Aorta (tissue), 5 donors: ENCODE measurements around the gene TACC3. TPM values are rescaled to one million over a fixed set of nuclear protein-coding genes. Genes with fewer than 3 reads are reported as not detected.
A peak's percentile ranks its signal among the peaks of the same experiment; 100 is the strongest.

Source experiments
- ATAC-seq: fragments of 200-7000 bp; cut with Tn5 transposase; one replicate; pipeline ENCODE4 v1.9.1; 2022; ENCODE audit warnings: moderate library complexity; ENCODE audit not compliant: low FRiP score
- DNase-seq, 2 donors: peaks; one replicate each; pipeline ENCODE4 v3.0.0-alpha.2; 2020
- H3K27ac ChIP-seq, 2 donors: one replicate each; pipeline ENCODE4 v1.5.1; 2013; ENCODE audit warnings: low read length in 2 of 2, mild to moderate bottlenecking in 2 of 2, moderate library complexity in 2 of 2, control low read depth in 1 of 2, inconsistent platforms in 1 of 2, low read depth in 1 of 2
- H3K27me3 ChIP-seq, 2 donors: one replicate each; pipeline ENCODE4 v1.6.1; 2013; ENCODE audit warnings: control low read depth in 1 of 2, low read length in 1 of 2, mild to moderate bottlenecking in 1 of 2, moderate library complexity in 1 of 2; ENCODE audit not compliant: insufficient read depth in 2 of 2, control insufficient read depth in 1 of 2
- H3K36me3 ChIP-seq, 2 donors: one replicate each; pipeline ENCODE4 v1.6.1; 2013; ENCODE audit warnings: control low read depth in 1 of 2, low read length in 1 of 2, mild to moderate bottlenecking in 1 of 2; ENCODE audit not compliant: insufficient read depth in 2 of 2, control insufficient read depth in 1 of 2
- H3K4me1 ChIP-seq, 2 donors: one replicate each; pipeline ENCODE4 v1.6.1; 2013; ENCODE audit warnings: low read length in 2 of 2, control low read depth in 1 of 2, mild to moderate bottlenecking in 1 of 2, moderate library complexity in 1 of 2; ENCODE audit not compliant: insufficient read depth in 2 of 2, control insufficient read depth in 1 of 2
- H3K4me3 ChIP-seq, 2 donors: one replicate each; pipeline ENCODE4 v1.5.1; 2013; ENCODE audit warnings: low read length in 2 of 2, control low read depth in 1 of 2, mild to moderate bottlenecking in 1 of 2
- H3K9me3 ChIP-seq: one replicate; pipeline ENCODE4 v1.6.1; 2013; ENCODE audit warnings: mild to moderate bottlenecking, low read length; ENCODE audit not compliant: control insufficient read depth
- whole genome bisulfite sequencing, 2 donors: extraction: QIAGEN DNeasy Blood & Tissue Kit; methylation state at CpG; one replicate each; pipeline ENCODE4 v1.1.7; 2013; 5-methylcytosine and 5-hydroxymethylcytosine counted together
- intact Hi-C, 2 donors: fragments of 100-400 bp; cut with DNase I; formaldehyde crosslinking; loops; one replicate each; pipeline versions ENCODE4 v1.14.2 to v1.15.0; 2022
- long read RNA-seq, 2 donors: library from polyadenylated mRNA; unstranded; transcript quantifications; one replicate each; pipeline ENCODE4 v2.0.0, GENCODE V29; 2020 to 2021
- polyA plus RNA-seq, 2 donors: library from polyadenylated mRNA; stranded (reverse); fragments of 200-250 nt; gene quantifications; one replicate each; pipeline ENCODE4 v1.2.3, GENCODE V29; 2013
- total RNA-seq, 2 donors: library from RNA; stranded (reverse); fragmentation: NEBNext Ultra II Directional; extraction: Animal tissue kit (Norgen Biotek cat#: 25700); gene quantifications; one replicate each; pipeline ENCODE4 v1.2.1, GENCODE V29; 2021
- donor health status: healthy with polysubstance abuse.
- donor health status: Bipolar disorder and iron deficiency.
- donor health status: DM: no; HTN: no; CAD: no.
- donor health status: DM: no; HTN: no; CAD: no.
- donor health status: DM: yes; HTN: yes; CAD: no.

Gene TACC3
- total RNA-seq (10 to 100 TPM in 1 of 2 donors, 1 to 10 TPM in 1; 7.6 to 16.1 TPM), polyA plus RNA-seq (1 to 10 TPM; 5.2 to 9.3 TPM)
- long read RNA-seq, donor 1, partial matches to known transcripts, result 27 of 34 reads
- long read RNA-seq, donor 1, other reads (novel, unspliced or antisense), result 6 of 34 reads
- long read RNA-seq, donor 2, partial matches to known transcripts, result 7 of 8 reads
- long read RNA-seq, donor 2, other reads (novel, unspliced or antisense), result 1 of 8 reads

DNA sequence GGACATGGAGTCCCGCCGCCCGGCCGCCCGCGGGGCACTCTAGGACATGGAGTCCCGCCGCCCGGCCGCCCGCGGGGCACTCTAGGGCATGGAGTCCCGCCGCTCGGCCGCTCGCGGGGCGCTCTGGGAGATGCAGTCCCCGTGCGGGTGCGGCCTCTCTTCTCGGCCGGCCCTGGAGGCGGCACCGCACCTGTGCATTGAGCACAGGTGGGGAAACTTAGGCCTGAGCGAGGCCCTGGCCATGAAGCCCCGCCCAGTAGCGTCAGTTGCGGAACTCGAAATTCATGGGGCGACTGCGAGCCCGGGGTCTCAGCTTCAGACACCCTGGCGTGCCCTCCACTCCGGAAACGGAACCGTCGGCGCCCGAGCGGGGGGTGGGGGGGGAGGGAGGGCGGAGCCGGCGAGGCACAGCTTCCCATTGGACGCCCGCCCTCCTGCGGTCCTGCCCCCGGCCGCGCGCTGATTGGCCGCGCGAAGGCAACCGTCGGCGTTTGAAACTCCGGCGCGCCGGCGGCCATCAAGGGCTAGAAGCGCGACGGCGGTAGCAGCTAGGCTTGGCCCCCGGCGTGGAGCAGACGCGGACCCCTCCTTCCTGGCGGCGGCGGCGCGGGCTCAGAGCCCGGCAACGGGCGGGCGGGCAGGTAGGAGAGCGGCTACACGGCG lies at the start of gene TACC3, which contains the start of gene TMEM129:
TACC3 (plus strand) TSS at position 519 of the 663 bp plus-strand sequence. CDS start 1,901 bp downstream, outside the sequence.
TMEM129 (minus strand) TSS at position 321 of the 663 bp plus-strand sequence. CDS start 486 bp downstream, outside the sequence.
- intact Hi-C loops, result loop anchor here (5.0 to 10.0 kb wide), 2 partner anchors 139 to 366 kb away; no protein-coding TSS in a partner anchor
- peak; percentile 95 for DNase-seq
- no peaks in the 10 kb centered on the region for H3K4me1 ChIP-seq

DNA sequence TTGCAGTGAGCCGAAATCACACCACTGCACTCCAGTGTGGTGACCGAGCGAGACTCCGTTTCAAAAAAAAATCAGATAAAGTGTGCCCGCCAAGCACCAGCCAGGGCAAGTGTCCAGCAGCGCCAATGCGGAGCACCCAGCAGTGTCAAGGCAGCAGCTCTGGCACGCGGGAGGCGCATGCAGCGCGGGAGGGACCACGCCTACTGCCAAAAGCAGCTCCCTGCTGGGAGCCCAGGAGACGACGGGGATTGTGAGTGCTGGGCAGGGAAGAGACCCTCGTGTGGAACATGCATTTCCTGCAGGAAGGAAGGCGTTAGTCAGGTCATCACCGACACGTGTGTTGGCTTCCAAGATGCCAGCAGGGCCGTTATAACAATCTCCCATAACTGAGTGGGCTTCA lies 47.6 kb upstream of the TACC3 start:
- ATAC-seq, result no peak
- intact Hi-C loops, result no loop called here
- Histone ChIP-seq H3K27me3 (no peaks in the 10 kb centered on the region), H3K27ac (no peak overlapping the region), H3K4me3 (no peak overlapping the region), H3K36me3 (no peaks in the 10 kb centered on the region), H3K9me3 (no peaks in the 10 kb centered on the region), H3K4me1 (no peaks in the 10 kb centered on the region)
- 88 to 90% methylated on average over 20 of the region's 20 CpGs for WGBS, 2 donors
- DNase-seq, result no peak

More for the DNA sequence above, at the start of gene TACC3, which contains the start of gene TMEM129:
- no peaks in the 10 kb centered on the region for H3K27me3 ChIP-seq
- H3K9me3 ChIP-seq, result no peaks in the 10 kb centered on the region
- peak within 1 kb of the TSS in 1 of 2 donors; percentile 86 for H3K27ac ChIP-seq
- H3K4me3 ChIP-seq, result peak within 1 kb of the TSS; percentile 34 to 39
- peaks cover 0 to 2% of the 10 kb centered on the region in 2 donors for H3K36me3 ChIP-seq
- 0% methylated on average over 57 to 83 of the region's 83 CpGs for WGBS, 2 donors
- peak; percentile 93 for ATAC-seq

DNA sequence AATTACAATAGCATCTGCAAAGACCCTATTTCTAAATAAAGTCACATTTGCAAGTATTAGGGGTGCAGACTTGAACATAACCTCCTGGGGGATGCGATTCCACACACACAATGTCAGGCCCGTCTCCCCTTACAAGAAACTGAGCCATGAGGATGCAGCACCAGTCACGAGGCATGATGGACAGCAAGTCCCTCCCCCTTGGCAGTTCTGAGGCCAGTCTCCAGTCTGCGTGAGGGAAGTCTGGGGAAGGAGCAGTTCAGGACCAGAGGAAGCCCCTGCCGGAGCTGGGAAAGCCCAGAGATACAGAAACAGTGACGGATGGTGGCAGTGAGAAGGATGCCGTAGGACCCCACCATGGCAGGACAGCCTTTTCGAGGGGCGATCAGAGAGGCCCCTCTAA lies 46.6 kb upstream of the TACC3 start:
- no peaks in the 10 kb centered on the region for H3K9me3 ChIP-seq
- no peak overlapping the region for H3K4me3 ChIP-seq
- no peak for DNase-seq
- no peaks in the 10 kb centered on the region for H3K4me1 ChIP-seq
- no peaks in the 10 kb centered on the region for H3K36me3 ChIP-seq
- ATAC-seq, result no peak
- WGBS, 2 donors, result 56 to 62% methylated on average over 9 of the region's 9 CpGs
- H3K27ac ChIP-seq, result no peak overlapping the region
- no peaks in the 10 kb centered on the region for H3K27me3 ChIP-seq
- intact Hi-C loops, result no loop called here

DNA sequence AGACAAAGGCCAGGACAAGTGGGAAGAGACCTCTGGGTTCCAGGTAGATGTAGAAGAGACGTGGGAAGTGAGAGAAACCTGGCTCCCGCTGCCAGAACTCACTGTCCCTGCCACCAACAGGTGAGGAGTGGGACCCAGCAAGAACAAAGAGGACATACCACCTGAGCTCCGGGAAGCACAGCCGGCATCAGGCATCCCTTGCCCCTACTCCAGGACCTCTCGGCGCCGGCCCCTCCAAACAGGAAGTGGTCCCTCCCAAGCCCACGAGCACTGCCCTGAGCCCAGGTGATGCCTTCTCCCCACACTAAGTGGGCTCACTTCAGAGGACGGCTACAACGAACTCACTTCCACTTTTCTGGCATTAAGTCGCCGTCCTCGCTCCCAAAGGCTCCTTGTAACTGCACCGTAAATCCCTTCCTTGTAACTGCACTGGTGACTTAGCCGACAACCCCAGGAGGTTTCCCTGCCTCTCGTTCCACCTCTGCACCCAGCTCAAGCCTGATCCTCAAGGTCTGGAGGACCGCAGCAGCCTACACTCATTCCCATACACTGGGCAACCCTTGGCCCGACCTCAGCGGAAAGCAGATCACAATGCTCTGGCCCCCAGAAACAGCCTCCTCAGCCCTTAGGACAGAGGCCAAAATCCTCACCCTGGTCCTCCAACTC lies 46.1 kb upstream of the TACC3 start:
- 83 to 85% methylated on average over 19 of the region's 19 CpGs for WGBS, 2 donors
- ATAC-seq (no peak), DNase-seq (no peak)
- Histone ChIP-seq H3K4me3 (no peak overlapping the region), H3K27ac (no peak overlapping the region), H3K4me1 (no peaks in the 10 kb centered on the region), H3K27me3 (no peaks in the 10 kb centered on the region), H3K9me3 (no peaks in the 10 kb centered on the region), H3K36me3 (no peaks in the 10 kb centered on the region)
- intact Hi-C loops, result no loop called here

DNA sequence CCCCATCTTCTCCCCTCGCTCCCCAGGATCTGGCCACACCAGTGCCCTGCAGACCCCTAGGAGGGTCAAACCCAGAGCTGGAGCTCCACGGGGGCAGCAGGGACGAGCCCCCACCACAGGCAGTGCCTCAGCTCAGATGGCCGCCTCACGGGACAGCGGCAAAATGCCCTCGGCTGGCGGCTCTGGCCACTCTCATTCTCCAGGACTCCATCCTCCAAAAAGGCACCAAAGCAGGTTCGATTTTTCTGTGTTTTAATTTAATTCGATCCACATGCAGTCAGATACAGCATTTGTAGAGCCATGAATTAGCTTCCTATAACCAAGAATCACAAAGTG lies 45.6 kb upstream of the TACC3 start:
- ATAC-seq (no peak), DNase-seq (no peak)
- 79 to 83% methylated on average over 10 of the region's 10 CpGs for WGBS, 2 donors
- H3K4me3 ChIP-seq, result no peak overlapping the region
- no peaks in the 10 kb centered on the region for H3K9me3 ChIP-seq
- H3K27ac ChIP-seq, result no peak overlapping the region
- H3K27me3 ChIP-seq, result no peaks in the 10 kb centered on the region
- H3K4me1 ChIP-seq, result no peaks in the 10 kb centered on the region
- intact Hi-C loops, result no loop called here
- H3K36me3 ChIP-seq, result no peaks in the 10 kb centered on the region

DNA sequence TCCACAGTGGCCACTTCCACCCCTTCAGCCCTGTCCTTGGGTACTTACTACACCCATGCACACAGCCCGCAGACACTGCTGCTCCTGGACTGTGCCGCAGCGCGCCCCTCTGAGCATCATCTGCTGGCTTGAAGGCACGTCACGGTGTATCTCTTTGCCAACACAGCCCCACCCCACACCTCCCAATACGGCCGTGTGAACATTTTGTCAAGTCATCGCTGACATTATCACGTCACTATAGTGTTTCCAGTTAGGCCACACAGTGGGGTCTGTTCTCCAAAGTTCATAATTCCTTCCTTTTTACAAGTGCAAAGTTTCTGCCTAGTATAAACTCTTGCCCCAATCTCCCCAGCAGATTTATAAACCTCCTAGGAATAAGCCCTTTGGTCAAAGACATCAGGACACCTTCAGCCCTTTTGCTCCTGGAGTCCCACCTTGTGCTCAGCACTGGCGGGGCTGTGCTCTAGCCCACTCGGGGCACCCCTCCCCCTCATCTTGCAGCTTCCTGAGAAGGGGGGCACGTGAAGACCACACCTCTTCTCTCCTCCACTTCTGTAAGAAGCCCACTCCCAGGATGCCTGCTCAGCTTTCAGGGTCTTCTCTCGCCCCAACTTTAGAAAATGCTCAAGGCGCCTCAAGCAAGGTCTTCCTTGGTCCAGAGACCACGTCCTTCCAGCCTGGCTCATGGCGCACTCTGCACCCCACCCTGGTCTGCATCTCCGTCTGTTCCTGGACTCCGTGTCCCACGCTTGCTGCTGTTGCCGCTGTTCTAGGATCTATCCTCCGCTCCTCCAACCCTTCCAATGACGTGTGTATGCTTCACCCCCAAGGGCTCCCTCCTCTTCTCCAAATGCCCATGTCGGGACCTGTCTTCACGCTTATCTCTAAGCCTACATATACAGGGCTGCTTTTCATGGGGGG lies 44.5 kb upstream of the TACC3 start:
- no peaks in the 10 kb centered on the region for H3K27me3 ChIP-seq
- no peak overlapping the region for H3K27ac ChIP-seq
- H3K4me3 ChIP-seq, result no peak overlapping the region
- DNase-seq (no peak), ATAC-seq (no peak)
- intact Hi-C loops, result no loop called here
- no peaks in the 10 kb centered on the region for H3K36me3 ChIP-seq
- H3K9me3 ChIP-seq, result no peaks in the 10 kb centered on the region
- 81 to 82% methylated on average over 25 of the region's 25 CpGs for WGBS, 2 donors
- no peaks in the 10 kb centered on the region for H3K4me1 ChIP-seq

DNA sequence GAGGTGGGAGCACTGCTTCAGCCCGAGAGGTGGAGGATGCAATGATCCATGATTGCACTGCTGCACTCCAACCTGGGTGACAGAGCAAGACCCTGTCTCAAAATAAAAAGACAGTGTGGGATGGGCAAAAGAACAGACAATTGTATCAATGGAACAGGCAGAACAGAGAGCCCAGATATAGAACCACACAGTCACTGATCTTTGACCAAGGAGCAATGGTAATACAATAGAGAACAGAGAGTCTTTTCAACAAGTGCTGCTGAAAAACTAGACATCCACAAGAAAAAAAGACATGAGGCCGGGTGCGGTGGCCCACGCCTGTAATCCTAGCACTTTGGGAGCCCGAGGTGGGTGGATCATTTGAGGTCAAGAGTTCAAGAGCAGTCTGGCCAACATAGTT lies 43.1 kb upstream of the TACC3 start:
- ATAC-seq, result no peak
- no peak overlapping the region for H3K4me3 ChIP-seq
- H3K4me1 ChIP-seq, result no peaks in the 10 kb centered on the region
- no peaks in the 10 kb centered on the region for H3K36me3 ChIP-seq
- no peak overlapping the region for H3K27ac ChIP-seq
- no peak for DNase-seq
- 89 to 90% methylated on average over 5 of the region's 5 CpGs for WGBS, 2 donors
- H3K27me3 ChIP-seq, result no peaks in the 10 kb centered on the region
- no peaks in the 10 kb centered on the region for H3K9me3 ChIP-seq
- intact Hi-C loops, result no loop called here

DNA sequence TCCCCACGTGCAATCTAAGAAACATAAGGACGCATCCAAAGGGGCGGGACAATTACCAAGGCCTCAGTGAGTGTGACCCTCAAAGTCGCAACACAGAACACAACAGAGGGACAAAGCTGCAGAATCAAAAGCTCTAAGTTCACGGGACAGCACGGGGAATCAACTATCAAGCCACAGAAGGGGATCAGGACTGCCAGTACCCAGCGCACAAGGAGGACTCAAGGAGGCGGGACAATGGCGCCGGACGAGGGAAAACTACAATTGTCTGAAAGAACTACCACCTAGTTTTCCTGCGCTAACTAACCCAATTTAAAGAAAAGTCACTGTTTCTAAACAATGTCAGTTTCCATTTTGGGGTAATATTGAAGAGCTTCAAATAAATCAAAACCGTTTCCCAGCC lies 38.5 kb upstream of the TACC3 start:
- H3K36me3 ChIP-seq, result no peaks in the 10 kb centered on the region

More for the DNA sequence above, 38.5 kb upstream of the TACC3 start:
- Histone ChIP-seq H3K4me1 (no peaks in the 10 kb centered on the region), H3K27ac (peak overlapping the region in 1 of 2 donors; percentile 29), H3K27me3 (no peaks in the 10 kb centered on the region), H3K9me3 (no peaks in the 10 kb centered on the region), H3K4me3 (no peak overlapping the region)
- ATAC-seq (no peak), DNase-seq (peak; percentile 20 to 69)
- intact Hi-C loops, result no loop called here
- 91 to 92% methylated on average over 13 of the region's 13 CpGs for WGBS, 2 donors
